ENCODE results near the gene SCAF4.

Gene SCAF4

GRCh38 chr21:31710586-31710985, 21.3 kb downstream of the SCAF4 start:
- DNase-seq = no peak

DNA sequence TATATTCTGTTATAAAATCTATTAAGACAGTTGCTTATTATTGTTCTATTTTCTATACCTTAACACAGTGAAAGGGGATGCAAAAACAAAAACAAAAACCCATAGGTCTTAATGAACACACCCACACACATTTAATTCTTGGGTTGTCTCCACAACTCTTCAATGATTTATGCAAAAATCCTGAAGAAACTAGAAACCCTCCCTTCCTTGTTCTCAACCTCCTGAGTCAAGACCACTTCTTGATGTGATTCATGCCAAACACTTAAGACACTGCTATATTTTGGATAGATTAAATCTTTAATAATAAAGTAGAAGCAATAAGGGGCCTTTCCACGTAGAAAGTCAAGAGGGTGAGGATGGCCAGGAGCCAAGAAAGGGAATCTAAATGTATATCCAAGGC, 23.4 kb downstream of the SCAF4 start:
- no peak for DNase-seq

- no peak for DNase-seq
Observed at GRCh38 chr21:31707499-31707898, 24.4 kb downstream of the SCAF4 start.

GRCh38 chr21:31706562-31706961, 25.4 kb downstream of the SCAF4 start:
- no peak for DNase-seq

DNA sequence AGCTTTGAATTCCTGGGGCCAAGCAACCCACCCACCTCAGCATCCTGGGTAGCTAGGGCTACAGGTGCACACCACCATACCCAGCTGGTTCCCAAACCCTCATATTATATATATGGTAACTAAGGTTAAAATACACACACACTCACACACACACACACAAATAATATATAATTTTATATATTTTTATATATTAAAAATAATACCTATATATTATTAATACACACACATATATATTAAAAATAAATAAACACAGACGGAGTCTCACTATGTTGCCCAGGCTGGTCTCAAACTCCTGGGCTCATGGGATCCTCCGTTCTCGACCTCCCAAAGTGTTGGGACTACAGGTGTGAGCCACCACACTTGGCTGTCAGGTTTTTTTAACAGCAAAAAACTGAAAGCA, 31.9 kb downstream of the SCAF4 start:
- no peak for DNase-seq

DNA sequence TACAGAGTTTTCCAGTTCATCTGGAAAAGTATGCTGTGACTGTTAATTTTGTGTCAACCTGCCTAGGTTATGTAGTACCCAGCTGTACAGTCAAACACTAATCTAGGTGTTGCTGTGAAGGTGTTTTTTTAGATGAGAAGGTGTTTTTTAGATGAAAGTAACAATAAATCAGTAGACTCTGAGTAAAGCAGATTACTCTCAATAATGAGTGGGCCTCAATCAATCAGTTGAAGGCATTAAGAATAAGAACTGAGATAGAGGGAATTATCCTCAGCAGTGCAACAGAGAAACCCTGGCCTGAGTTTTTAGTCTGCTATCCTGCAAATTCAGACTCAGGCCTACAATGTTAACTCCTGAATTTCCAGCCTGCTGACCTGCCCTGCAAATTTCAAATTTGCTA, 33.5 kb downstream of the SCAF4 start:
- DNase-seq = no peak

GRCh38 chr21:31696424-31696823, 35.5 kb downstream of the SCAF4 start:
- DNase-seq = no peak

DNA sequence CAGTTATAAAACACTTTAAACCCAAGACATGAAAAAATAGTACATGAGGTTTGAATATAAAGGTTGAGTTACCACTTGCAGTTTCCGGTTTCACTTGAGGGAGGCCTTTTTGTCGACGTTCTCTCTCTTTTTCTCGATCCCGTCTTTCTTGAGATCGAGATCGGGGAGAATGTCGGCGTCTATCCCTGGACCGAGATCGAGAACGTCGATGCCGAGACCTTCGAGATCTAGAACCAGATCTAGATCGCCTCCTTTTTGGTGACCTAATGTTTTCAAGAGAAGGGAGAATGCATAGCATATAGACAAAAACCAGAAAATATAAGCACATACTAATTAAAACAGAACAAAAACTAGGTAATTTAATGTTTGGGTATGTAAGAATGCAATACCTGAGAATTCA, 38.7 kb downstream of the SCAF4 start:
- DNase-seq = no peak

GRCh38 chr21:31688603-31689368, 43.1 kb downstream of the SCAF4 start:
- DNase-seq = no peak

DNA sequence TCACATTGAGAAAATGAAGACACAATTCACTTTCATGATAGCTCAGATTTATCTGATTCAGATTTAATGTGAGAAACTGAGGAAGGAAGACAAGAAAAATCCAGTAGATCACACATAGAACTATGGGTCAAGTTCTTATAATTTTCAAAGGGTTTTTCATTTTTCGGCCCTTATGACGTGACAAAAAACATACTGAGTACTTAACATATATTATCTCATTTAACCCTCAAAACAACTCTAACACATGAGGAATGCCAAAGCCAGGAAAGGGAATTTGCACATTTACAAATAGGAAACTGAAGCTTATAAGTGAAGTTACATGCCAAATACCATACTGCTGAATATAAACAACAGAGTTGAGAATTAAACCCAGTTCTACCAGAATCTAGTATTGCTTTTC, 44.8 kb downstream of the SCAF4 start:
- DNase-seq = no peak

- DNase-seq = no peak
Observed at GRCh38 chr21:31686272-31686915, 45.5 kb downstream of the SCAF4 start.

DNA sequence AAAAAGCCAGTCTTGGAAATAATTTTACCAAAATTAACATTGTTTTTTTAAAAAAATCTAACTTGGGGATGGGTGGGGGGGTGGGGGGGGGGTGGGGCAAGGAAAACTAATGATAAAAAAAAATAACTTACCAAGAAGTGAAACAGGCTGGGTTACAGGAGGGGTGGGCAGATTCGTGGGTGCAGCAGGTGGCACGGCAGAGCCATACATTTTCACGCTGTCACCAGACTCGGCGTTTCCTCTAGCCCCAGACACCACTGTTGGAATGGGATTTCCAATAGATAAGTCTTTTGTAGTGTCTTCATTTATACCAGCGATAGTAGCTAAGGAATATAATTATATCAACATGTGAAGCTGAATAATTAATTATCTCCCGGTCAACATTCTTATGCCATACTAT, 47.0 kb downstream of the SCAF4 start:
- no peak for DNase-seq

DNA sequence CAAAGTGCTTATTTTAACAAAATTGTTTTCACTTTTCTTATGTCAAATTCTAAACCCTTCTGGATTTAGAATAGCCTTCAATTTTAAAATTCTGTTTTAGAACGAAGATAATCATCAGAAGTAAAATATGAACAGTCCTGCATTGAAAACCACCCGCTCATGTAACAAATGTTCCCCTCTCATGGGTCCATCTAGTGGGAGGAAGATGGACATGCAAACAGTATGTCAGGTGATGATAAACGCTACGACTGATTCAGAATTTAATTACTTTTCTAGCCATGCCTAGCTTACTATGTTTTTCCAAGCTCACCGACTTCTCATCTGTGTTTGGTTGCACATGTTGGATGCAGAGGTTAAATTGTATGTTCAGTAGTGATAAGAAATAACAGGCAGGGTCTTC, 48.9 kb downstream of the SCAF4 start:
- DNase-seq = no peak

DNA sequence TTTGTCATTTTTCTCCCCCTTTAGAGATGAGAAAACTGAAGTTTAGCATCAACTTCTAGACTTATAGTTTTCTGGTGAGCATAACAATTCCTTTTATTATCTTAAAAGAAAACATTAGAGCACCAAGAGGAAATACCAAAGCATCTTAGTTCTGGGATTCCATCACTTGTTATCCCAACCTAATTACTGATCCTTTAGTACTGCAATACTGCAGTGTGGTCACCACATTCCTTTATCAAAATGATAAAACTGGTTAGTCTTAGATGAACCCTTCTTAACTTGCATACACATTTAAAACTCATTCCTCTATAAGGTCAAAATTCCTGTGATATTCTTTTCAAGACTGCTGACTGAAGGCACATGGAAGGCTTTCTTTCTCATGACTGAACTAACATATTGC, 49.3 kb downstream of the SCAF4 start:
- DNase-seq = no peak

- DNase-seq = no peak
Observed at GRCh38 chr21:31678478-31678877, 53.4 kb downstream of the SCAF4 start.

- no peak for DNase-seq
Observed at GRCh38 chr21:31677047-31677446, 54.9 kb downstream of the SCAF4 start.

DNA sequence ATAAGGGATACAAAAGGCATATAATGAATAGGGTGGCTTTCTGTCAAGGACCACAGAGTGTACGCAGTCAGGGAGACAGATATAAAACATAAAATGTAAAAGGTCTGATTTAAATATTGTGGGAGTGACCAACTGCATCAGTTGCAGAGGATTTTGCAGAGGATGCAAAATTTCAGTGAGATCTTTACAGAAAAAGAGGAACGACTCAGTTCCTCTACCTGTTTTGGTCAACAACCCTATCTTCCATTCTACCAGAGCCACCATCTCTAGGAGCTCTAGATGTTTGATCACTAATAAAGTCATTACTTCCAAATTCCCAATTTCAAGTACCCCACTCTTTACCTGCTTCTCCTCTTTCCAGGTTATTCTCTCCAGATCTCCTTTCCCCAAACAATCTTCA, 56.0 kb downstream of the SCAF4 start:
- DNase-seq = no peak

DNA sequence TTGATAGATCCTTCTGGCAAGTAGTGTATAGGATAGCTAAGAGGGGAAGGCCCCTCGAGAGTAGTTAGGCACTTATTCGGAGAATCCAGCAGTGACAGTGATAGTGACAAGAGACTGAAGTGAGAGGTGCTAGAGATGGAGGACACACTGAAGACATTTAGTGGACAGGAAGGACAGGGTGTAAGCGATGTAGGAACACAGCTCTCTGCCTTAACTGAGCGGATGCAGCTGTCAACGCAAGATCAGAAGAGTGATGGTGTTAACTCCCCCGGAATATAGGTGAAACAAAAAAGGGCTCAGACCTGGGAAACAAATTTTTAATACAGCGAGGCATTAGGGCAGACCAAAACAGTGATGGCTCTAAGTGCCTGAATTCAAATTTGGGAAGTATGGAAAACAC, 56.6 kb downstream of the SCAF4 start:
- DNase-seq = no peak

GRCh38 chr21:31673321-31673912, 58.5 kb downstream of the SCAF4 start:
- no peak for DNase-seq

GRCh38 chr21:31671931-31672330, 60.0 kb downstream of the SCAF4 start:
- no peak for DNase-seq

DNA sequence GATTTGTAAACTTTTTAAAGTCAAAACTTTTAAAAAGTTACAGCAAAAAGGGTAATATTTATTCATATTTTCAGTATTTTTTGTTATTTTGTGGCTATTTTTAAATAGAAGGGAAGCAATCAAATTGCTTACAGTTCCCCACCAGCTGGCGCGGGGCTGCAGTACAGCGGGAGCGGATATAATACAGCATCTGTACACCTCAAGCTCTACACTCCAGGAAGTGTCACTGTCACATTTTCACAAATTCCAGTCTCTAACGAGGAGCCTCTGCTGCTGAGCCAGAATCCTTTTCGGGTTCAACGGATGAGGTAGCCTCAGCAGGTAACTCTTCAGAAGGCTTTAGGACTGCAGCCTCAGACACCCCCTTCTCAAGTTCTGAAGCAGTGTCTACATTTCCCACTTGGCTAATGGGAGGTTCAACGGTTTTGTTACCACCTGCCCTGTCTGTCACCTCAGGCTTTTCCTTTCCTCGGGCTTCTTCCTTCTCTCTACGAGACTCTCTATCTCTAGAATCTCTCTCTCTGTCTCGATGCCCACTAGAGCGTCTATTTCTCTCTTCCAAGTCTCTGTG, 60.7 kb downstream of the SCAF4 start:
- no peak for DNase-seq

- no peak for DNase-seq
Observed at GRCh38 chr21:31670070-31670469, 61.8 kb downstream of the SCAF4 start.

DNA sequence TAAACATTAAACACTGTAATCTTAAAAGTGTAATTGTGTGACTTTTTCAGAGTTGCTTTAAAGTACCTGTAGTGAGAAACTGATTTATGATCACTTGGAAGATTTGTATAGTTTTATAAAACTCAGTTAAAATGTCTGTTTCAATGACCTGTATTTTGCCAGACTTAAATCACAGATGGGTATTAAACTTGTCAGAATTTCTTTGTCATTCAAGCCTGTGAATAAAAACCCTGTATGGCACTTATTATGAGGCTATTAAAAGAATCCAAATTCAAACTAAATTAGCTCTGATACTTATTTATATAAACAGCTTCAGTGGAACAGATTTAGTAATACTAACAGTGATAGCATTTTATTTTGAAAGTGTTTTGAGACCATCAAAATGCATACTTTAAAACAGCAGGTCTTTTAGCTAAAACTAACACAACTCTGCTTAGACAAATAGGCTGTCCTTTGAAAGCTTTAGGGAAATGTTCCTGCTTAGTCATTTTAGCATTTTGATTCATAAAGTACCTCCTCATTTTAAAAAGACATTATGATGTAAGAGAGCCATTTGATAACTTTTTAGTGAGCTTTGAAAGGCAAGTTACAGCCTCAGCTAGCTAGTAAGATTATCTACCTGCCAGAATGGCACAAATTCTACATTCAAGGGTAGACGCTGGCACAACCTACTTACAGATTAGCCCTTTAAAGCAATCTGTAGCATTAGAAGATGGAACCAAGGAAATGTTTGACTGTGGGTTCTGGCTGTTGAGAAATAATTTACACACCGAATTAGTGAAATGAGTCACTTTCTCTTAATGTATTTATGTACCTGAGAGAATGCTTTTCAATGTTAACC, 63.0 kb downstream of the SCAF4 start:
- no peak for DNase-seq

Measured in SHP77 treated with DMSO at 0.1 percent for 48 hours (cell line).